Measurements from ENCODE around the gene ARL8A.

DNA sequence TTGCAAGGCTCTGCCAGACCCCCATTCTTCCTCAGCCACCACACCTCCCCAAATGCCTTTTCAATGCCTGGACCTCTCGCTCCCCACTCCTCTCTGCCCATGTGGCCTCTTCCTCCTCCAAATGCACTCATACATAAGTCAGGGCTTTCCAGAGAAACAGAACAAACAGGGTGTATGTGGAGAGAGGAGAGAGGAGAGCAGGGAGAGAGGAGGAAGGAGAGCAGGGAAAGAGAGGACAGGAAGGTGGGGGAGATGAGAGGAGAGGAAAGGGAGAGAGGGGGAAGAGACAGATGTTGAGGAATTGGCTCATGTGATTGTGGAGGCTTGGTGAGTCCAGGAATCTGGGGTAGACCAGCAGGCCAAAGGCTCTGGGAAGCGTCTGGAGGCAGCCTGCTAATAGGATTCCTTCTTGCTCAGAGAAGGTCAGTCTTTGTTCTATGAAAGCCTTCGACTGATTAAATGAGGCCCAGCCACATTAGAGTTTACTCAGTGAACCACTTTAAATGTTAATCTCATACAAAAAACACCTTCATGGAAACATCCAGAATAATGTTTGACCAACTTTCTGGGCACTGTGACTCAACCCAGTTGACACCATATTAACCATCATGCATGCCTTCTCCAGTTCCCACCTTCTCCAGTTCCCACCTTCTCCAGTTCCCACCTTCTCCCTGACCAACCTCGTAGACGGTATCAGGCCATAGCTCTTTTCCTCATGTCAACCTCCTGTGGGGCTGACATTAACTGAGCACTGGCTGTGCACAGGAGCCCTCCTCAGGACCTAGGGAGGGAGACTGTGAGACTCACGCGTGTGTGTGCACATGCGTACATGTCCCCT lies 37.7 kb upstream of the ARL8A start:
- TF ChIP-seq POLR2AphosphoS5 (IDR thresholded peaks at IDR 0.05; ENCODE audit: low read depth, low read length): no peak
- TF ChIP-seq, protein P1, sequence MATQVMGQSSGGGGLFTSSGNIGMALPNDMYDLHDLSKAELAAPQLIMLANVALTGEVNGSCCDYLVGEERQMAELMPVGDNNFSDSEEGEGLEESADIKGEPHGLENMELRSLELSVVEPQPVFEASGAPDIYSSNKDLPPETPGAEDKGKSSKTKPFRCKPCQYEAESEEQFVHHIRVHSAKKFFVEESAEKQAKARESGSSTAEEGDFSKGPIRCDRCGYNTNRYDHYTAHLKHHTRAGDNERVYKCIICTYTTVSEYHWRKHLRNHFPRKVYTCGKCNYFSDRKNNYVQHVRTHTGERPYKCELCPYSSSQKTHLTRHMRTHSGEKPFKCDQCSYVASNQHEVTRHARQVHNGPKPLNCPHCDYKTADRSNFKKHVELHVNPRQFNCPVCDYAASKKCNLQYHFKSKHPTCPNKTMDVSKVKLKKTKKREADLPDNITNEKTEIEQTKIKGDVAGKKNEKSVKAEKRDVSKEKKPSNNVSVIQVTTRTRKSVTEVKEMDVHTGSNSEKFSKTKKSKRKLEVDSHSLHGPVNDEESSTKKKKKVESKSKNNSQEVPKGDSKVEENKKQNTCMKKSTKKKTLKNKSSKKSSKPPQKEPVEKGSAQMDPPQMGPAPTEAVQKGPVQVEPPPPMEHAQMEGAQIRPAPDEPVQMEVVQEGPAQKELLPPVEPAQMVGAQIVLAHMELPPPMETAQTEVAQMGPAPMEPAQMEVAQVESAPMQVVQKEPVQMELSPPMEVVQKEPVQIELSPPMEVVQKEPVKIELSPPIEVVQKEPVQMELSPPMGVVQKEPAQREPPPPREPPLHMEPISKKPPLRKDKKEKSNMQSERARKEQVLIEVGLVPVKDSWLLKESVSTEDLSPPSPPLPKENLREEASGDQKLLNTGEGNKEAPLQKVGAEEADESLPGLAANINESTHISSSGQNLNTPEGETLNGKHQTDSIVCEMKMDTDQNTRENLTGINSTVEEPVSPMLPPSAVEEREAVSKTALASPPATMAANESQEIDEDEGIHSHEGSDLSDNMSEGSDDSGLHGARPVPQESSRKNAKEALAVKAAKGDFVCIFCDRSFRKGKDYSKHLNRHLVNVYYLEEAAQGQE (IDR thresholded peaks at IDR 0.05; ENCODE audit: insufficient read depth in 1 of 2, low read depth in 2 of 2, low read length in 2 of 2): no peak

All from PFSK-1 (cell line).